ENCODE results near the gene SETX.

The SETX gene

DNA sequence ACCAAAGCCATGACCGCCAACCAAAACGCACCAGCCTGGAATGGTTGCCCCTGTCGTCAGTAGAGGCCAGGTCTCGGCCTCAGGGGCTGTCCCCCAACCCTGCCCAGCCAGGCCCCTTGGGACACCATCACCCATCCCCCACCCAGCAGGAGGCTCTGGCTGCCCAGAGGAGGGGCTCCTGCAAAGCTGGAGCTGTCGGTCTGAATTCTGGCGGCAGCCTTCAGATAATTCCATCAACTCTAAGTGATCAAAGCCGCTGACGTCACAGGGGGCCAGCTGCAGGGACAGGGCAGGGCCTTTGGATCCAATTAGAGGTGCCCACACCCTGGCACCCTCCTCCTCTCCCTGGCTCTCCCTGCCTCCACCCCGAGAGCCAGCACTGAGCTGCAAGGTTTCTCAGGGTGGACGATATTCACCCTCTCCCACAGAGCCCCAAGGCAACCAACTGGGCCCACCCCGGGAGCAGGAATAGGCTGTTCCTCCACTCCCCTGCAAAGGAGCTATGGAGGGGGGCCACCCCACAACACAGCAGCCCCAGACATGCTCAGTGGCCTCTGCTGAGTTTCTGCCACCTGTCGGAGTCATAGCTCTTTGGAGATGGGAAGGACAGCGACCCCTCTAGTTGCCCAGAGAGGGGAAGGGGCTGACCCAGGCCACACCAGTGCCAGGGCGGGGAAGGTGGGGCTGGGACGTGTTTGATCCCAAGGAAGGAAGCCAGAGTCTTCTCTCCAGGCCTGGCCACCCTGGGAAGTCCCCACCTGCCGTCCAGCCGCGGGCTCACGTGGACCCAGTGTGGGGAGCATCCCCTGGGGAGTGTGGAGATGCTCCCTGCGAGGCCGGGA is 114.6 kb downstream of the SETX start:
- DNase-seq (ENCODE audit: low read depth in 2 of 2), result no peak

DNA sequence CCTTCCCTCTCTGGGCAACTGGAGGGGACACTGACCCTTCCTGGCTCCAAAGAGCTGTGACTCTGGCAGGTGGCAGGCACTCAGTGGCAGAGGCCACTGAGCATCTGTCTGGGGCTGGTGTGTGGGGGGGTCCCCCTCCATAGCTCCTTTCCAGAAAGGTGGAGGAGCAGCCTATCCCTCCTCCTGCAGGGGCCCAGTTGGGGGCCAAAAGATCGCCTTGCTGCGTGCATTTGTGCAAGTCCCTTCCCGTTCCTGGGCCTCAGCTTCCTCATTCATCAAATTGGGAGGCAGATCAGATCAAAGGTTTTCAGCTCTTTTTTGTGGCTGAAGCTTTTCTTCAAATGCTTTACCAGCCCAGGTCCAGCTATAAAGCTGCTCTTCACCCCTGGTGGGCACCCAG is 115.3 kb downstream of the SETX start:
- DNase-seq (ENCODE audit: low read depth in 2 of 2), result no peak

DNA sequence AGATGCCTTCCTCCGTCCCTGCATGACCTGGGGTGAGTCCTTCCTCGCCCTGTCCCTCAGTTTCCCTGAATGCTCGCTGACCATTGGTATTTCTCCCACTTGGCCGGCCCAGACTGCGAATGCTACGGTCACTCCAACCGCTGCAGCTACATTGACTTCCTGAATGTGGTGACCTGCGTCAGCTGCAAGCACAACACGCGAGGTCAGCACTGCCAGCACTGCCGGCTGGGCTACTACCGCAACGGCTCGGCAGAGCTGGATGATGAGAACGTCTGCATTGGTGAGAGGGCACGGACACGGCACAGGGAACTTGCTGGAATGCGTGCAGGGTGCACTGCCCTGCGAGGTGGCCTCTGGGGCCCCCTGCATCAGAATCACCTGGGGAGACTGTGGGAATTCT is 115.8 kb downstream of the SETX start:
- DNase-seq (ENCODE audit: low read depth in 2 of 2), result no peak

DNA sequence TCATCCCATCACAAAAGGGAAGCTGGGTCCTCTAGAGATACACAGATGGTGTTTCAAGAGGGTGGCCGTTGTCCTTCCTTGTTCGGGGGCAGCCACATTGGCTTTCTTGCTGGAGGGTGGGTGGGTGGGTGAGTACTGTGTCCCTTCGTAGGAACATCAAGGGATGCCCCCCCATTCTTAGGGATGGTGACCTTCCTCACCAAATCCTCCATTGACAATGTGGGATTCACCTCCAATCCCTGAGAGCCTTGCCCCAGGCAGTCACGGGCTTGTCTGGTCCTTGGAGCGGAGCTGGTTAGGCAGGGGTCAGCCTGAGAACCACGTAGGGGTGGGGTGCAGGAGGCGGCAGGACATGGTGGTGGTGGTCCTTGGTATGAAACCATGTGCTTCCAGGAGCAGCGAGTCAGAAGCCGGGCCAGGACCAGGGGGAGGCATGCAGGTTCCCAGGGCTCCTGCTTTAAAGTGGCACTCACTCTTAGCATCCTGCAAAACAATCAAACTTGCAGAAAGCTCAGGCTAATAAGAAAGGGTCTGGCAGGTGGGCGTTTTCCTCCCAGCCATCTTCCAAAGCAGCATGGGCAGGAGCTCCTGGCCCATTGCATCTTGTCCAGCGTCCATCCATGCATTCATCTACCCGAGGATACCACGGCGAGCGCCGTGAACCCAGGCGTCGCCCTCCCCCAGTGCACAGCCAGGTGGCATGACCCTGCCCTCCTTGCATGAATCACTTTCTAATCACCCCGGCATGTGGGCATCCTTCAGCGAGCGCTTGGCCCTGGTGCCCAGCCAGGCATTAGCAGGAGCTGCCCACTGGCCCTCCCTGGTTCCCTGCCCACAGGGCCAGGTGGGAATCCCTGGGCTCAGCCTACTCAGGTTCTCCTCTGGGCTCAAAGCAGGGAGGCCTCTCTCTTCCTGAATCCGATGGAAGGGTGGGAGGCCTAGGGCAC is 116.5 kb downstream of the SETX start:
- DNase-seq (ENCODE audit: low read depth in 2 of 2), result no peak

DNA sequence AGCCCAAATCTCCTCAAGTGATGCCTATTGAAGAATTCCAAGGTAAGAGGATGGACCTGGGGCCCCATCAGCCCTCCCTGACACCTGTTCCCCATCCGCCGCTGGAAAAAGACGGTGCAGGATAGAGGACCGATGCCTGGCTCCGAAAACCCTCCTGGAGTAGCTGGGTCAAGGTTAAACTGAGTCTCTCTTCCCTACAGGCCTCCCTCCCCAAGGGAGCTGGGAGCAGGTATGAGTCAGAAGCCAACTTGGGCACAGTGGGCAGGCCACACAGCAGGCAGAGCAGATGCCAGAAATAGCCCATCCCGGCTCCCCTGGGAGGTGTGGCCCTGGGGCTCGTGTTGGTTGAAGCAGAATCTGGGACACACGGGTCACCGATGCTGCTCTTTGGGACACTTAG is 117.3 kb downstream of the SETX start:
- no peak for DNase-seq (ENCODE audit: low read depth in 2 of 2)

DNA sequence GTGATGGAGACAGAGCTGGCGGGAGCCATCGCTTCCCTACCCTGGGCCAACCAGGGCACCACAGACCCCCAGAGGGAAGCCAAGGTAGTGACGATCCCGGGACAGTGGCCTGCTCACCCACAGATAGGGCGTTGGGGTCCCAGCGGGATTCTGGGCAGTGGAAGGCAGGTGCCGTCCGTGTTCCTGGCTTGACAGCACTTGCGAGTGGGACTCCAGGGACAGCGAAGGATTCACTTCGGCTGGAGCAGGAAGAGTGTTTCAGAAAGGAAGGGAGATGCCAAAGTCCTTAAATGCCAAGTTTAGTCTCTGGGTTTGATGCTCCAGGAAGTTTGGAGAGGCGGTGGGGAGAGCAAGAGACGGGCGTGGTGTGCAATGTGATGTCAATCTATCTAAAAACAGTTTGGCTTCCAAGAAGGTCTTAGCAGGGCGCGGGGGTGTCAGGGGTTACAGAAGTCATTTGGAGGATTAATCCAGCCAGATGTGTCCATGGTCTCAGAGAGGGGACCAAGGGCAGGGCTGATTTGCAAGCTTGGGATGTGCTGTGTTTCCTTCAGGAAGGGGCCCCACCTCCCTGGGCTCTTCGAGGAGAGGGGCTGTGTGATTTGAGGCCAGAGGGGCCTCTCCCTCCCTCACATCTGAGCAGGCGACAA is 118.0 kb downstream of the SETX start:
- DNase-seq (ENCODE audit: low read depth in 2 of 2), result no peak

DNA sequence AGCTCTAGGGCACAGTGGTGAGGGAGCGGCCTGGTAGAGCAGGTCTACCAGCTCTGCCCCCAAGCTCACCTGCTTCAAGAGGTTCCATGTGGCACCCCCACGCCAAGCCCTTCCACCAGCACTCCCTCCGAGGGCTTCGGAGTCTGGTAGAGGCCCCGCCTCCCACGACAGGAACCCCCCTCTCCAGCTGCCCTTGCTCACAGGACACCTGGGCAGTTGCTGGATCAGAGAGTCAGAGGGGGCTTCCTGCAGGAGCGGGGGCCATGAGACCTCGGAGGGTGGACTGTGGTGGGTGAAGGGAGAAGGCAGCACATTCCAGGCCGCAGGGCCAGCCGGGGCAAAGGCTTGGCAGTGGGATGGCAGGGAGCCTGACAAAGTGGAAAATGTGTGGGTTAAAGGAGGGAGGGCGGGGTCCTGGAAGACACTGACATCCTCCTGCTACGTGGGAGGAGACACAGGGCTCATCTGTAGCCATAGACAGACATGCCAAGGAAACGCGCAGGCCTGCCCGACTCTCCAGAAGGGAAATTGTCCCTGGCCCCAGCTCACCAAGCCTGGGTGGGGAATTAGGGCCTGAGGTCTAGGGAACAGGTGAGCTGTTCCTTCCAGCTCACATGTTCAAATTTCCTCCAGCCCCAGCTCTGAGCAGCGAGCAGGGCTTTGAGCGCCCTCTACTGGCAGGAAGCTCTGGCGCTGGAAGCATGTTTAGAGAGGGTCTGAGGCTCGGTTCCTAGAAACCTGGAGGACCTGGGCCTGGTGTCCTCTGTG is 118.7 kb downstream of the SETX start:
- DNase-seq (ENCODE audit: low read depth in 2 of 2), result peak; percentile 21 to 28

DNA sequence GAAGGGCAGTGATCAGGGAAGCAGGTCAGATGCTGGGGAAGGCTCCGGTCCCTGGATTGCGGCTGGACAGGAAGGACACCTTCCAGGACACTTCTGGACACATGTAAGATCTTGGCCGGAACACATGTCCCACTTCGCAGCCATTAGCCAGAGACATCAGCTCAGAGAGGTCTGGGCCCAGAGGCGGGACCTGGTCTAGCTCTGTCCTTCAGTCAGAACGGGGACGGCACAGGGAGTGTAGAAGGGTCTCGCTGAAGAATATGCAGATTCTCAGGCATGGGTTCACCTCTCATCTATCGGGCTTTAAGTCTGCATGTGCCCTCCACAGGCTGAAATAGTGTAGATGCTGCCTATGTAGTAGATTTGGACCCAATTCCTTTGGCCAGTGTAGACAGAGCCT is 119.7 kb downstream of the SETX start:
- no peak for DNase-seq (ENCODE audit: low read depth in 2 of 2)

DNA sequence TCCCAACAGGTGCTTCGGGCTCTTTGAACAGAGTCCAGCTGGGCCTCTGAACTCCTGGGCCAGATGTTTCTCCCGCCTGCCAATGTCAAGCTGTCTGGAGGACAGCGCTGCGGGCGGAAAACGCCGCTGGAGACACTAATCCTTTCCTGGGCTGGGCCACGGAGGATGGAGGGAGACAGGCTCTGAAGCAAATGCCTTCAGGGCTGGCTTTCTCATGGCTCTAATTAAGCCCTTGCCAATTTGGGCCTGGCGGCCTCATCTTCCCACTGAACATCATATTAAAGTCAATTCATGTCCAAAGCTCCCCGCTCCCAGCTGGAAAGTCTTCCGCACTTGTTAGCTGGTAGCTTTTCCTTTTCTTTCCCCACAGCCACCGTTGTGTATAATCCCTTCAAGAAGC is 120.3 kb downstream of the SETX start:
- no peak for DNase-seq (ENCODE audit: low read depth in 2 of 2)

DNA sequence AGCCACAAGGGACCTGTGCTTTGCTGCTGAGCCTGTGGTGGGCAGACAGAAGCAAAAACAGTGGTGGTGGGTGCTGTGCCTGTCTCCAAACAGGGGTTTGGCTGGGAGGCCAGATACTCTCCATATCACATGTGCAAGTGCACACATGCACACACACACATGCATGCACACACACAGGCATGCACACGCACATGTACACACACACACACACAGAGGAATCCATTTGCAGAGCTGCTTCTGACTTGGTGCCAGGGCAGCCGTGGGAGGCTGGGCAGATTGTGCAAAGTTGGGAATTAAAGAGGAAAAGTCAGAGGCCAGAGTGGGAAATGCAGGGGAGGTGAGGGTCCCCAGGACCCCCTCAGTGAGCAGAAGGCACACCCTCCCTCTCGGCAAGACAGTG is 121.6 kb downstream of the SETX start:
- DNase-seq (ENCODE audit: low read depth in 2 of 2), result no peak

DNA sequence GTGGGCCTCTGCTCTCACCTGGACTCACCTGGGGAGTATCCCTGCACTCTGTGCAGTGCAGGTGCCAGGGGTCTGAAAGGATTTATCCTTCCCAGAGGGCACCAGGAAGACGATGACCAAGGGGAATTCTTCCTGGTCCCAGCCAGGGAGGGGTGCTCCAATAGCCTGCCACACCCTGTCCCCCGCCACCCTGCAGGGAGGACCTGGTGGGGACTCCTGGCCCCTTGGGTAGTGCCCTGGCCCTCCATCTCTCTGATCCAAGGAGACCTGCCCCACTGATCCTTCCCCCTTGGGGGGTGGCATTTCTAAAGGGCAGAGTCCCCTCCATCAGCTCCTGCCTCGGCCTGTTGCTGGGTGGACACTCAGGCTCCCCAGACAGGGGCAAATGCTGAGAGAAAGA is 122.3 kb downstream of the SETX start:
- DNase-seq (ENCODE audit: low read depth in 2 of 2), result no peak

DNA sequence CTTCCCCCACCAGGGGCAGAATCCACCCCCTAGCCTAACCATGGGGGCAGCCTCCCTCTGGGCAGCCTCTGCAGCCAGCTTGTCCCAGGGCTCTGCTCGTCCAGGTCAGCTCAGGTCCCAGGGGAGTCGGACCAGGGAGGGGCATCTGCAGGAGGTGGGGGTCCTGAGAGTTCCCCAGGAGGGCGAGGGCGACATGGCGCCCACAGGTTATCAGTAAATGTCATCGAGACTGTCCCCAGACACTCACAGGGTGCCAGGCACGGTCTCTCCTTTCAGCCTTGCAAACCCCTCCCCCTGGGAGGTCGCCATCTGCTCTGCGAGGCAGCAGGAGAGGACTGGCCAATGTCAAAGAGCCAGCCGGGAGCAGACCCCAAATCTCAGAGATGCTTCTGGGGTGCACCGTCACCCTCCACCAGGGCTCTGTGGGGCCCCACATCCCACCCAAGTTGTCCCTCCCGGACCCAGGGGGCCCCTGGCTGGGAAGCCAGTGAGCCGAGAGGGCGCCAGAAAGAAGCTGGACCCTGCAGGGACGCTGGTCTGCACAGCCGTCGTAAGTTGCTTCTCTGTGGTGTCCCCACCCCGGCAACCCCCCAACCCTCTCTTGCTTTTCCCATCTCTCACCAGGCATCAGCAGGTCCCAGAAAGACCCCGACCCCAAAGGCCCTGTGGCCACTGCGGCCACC is 123.6 kb downstream of the SETX start:
- DNase-seq (ENCODE audit: low read depth in 2 of 2), result no peak

DNA sequence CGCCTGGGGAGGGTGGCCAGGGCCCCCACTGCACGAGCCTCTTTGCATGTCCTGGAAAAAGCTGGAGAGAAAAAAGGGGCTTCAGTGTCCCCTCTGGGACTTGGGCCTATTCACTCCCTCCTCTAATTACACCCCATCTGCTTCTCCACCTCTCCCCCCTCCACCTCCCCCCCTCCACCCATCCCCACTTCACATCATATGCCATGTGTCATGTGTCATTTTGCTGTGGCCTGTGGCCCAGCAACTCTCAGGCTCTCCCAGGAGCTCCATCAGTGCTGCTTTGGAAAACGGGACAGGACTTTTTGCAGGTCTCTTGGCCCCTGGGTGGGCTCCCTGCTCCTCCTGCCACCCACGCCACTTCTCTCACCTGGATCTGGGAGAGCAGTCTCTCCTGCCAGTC is 124.2 kb downstream of the SETX start:
- no peak for DNase-seq (ENCODE audit: low read depth in 2 of 2)

DNA sequence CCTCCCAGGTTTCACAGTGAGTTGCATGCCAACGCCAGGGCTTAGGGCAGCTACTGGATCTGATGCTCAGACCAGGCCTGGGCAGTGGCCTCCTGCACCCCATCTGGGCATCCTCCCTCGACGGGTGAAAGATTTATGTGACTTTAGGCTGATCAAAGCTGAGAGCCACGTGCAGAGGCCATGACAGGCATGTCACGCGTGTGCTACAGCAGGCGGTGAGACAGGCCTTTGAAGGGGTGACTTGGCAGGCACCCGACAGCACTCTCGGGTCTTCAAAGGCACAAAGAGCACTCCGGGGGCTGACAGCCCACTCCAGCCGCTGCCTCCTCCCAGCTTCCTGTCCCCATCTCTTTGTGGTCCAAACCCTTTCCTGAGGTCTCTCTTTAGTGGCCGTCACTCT is 126.7 kb downstream of the SETX start:
- DNase-seq (ENCODE audit: low read depth in 2 of 2), result no peak

DNA sequence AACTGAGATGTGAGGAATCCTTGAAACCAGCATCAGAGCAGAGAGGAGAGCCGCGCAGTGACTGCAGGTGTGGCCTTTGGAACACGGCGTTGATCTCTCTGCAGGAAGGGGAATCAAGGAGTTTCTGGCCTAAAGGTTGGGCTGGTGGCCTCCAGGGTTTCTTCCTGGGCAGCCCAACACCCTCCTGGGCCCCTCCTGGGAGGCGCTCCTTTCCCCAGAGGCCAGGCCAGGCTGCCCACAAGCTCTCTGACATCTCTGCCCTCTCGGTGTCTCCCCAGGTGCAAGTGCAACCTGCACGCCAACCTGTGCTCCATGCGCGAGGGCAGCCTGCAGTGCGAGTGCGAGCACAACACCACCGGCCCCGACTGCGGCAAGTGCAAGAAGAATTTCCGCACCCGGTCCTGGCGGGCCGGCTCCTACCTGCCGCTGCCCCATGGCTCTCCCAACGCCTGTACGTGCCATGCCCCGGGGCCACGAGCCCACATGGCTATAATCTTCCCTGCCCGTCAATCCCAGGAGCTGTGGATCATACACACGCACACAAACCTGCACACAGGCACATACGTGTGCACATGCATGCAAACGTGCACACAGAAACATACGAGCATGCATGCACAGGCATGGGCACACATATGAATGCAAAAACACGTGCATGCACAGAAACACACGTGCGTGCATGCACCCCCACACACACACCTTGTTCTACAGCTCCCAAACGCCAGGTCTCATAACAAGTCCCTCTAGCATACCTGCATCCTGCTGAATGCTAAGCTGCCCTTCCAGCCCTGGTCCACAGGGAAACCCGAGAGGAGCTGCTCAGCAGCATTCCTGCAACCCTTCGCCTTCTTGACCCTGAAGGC is 128.0 kb downstream of the SETX start:
- DNase-seq (ENCODE audit: low read depth in 2 of 2), result no peak

DNA sequence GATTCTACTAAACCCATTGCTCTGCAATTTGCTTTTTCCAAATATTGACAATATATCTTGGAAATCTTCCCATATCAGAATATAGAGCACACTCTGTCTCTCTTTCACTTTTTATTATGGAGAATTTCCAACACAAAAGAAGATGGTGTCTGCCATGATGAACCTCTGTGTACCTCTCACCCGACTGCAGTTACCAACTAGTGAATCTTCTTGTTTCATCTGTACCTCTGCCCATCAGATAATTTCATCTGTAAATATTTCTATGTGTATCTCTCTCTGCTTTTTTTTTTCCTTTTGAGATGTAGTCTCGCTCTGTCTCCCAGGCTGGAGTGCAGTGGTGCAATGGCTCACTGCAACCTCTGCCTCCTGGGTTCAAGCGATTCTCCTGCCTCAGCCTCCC is 130.1 kb downstream of the SETX start:
- DNase-seq (ENCODE audit: low read depth in 2 of 2), result no peak

DNA sequence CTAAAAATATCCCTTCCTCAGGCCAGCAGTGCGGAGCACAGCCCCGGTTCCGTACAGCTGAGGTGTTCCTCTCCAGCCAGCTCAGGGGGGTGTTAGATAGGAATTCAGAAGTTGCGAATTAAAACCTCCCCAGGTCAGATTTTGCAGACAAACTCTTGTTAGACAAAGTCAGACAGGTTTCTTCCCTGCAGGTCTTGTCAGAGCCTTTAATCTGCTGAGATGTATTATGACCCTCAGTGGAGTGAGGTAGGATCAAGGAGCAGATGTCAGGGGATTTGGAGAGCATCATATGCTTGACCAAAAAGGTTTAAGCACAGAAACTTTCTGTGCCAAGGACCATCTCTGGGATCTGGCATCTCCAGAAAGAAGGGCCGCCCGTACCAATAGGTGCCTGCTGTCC is 132.8 kb downstream of the SETX start:
- DNase-seq (ENCODE audit: low read depth in 2 of 2), result no peak

DNA sequence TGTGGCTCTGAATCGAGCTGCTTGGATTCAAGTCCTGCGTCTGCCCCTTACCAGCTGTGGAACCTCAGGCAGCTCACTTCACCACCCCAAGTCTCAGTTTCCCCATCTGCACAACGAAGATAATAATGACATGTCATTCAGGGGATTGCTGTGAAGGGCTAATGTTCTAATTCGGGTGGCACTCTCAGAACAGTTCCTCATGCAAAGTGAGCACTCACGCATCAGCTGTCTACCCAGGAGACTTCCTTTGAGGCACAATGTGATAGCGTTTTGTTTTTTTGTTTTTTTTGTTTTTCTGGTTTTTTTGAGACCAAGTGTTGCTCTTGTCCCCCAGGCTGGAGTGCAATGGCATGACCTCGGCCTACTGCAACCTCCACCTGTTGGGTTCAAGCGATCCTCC is 136.6 kb downstream of the SETX start:
- DNase-seq (ENCODE audit: low read depth in 2 of 2), result no peak

DNA sequence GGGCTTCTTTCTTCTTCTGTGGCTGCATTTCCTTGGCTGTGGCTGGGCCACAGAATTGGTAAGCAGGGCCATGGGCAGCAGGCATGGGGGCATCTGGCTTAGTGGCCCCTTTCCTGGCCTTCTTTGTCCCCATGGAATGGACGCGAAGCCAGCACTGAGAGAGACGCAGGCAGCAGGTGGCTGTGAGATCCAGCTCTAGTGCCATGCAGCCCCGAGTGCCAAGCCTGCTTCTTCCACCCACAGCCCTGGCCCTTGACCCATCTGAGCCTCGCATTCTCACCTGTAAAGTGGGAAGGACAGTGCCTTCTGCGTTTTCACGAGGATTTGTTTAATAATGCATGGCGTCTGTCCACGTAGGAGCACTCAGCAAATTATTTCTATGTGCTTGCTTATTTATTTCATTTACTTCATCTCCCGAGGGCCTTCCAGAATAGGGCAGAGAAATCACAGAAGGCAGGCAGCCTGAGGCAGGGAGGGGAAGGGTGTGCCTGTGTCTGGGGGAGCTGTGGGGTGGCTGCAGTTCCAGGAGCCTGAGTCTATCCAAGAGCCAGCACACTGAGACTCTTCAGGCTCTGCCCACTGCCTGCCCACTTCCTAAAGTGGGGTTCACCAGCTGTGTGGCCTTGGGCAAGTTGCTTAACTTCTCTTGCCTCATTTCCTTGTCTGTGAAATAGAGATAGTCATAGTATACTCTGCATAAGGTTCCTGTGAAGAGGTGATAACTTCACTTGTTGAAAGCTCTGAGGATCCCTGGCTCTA is 137.7 kb downstream of the SETX start:
- no peak for DNase-seq (ENCODE audit: low read depth in 2 of 2)

Data from fibroblast of skin of left quadriceps (primary cell).